DND-41 (cell line): ENCODE results near the gene AHNAK.

Experiments used
- ATAC-seq: fragments of 200-7000 bp; cut with Tn5 transposase; 3 replicates; pipeline ENCODE4 v1.9.1; 2021; ENCODE audit warnings: low read depth; ENCODE audit not compliant: insufficient read depth
- DNase-seq: peaks from one replicate; pipeline ENCODE4 v3.0.0-alpha.2; 2020
- H2AFZ ChIP-seq: 2 replicates; pipeline ENCODE4 v1.6.0; 2012; ENCODE audit warnings: low read depth, low read length
- H3K27ac ChIP-seq: 2 replicates; pipeline ENCODE4 v1.5.1; 2012; ENCODE audit warnings: low read length, inconsistent platforms
- H3K27me3 ChIP-seq: fragments of 200-600 bp; sonication (generic); 2 replicates; pipeline ENCODE4 v1.6.0; 2012; ENCODE audit warnings: low read length, mild to moderate bottlenecking, inconsistent platforms; ENCODE audit not compliant: insufficient read depth, poor library complexity
- H3K36me3 ChIP-seq: 2 replicates; pipeline ENCODE4 v1.5.1; 2012; ENCODE audit warnings: low read length, inconsistent platforms; ENCODE audit not compliant: insufficient read depth
- H3K4me1 ChIP-seq: 2 replicates; pipeline ENCODE4 v1.5.1; 2012; ENCODE audit warnings: mild to moderate bottlenecking, low read length; ENCODE audit not compliant: insufficient read depth
- H3K4me2 ChIP-seq: 2 replicates; pipeline ENCODE4 v1.6.0; 2012; ENCODE audit warnings: mild to moderate bottlenecking, moderate library complexity, low read length, inconsistent platforms; ENCODE audit not compliant: insufficient read depth
- H3K4me3 ChIP-seq, 2 experiments: fragments of 200-600 bp in 1 of 2; shearing (Covaris generic) in 1 of 2; 2 replicates each; pipeline ENCODE4 v1.5.1; 2012 to 2016; ENCODE audit warnings: inconsistent platforms in 2 of 2, low read length in 2 of 2, mild to moderate bottlenecking in 2 of 2, low read depth in 1 of 2, moderate library complexity in 1 of 2
- H3K79me2 ChIP-seq: 2 replicates; pipeline ENCODE4 v1.6.0; 2012; ENCODE audit warnings: low read length, inconsistent platforms; ENCODE audit not compliant: insufficient read depth
- H3K9ac ChIP-seq: 2 replicates; pipeline ENCODE4 v1.6.0; 2012; ENCODE audit warnings: low read depth, mild to moderate bottlenecking, inconsistent platforms, low read length, moderate library complexity
- H3K9me3 ChIP-seq: 2 replicates; pipeline ENCODE4 v1.5.1; 2012; ENCODE audit warnings: low read length, moderate library complexity, mild to moderate bottlenecking, inconsistent platforms; ENCODE audit not compliant: insufficient read depth, severe bottlenecking
- H4K20me1 ChIP-seq: 2 replicates; pipeline ENCODE4 v1.6.0; 2012; ENCODE audit warnings: low read length; ENCODE audit not compliant: insufficient read depth
- CTCF ChIP-seq: IDR thresholded peaks from 2 replicates; pipeline ENCODE4 v1.5.1; 2012; ENCODE audit warnings: borderline replicate concordance, low read length, moderate library complexity, mild to moderate bottlenecking; ENCODE audit not compliant: poor library complexity, severe bottlenecking; ENCODE audit errors: extremely low read depth
- EZH2 ChIP-seq: IDR thresholded peaks from 3 replicates; pipeline ENCODE4 v1.6.1; 2012; ENCODE audit warnings: borderline replicate concordance, low read depth, mild to moderate bottlenecking, moderate library complexity, low read length, inconsistent platforms; ENCODE audit not compliant: severe bottlenecking

Gene AHNAK

GRCh38 chr11:62546244-62546928, at the start of gene AHNAK:
TSS of gene AHNAK (minus strand) at chr11:62546806. CDS start at chr11:62536098, 10,708 bp downstream.
- DNase-seq (no peak), ATAC-seq (0 out of 3 replicates have a peak, but pooled peaks have one; percentile 36)
- peaks cover 11% of the 10 kb centered on the region; the same call in 1 of the 2 replicates for H4K20me1 ChIP-seq
- H2AFZ ChIP-seq: no peak within 1 kb of the TSS
- peaks cover 27% of the 10 kb centered on the region for H3K4me1 ChIP-seq
- no peaks in the 10 kb centered on the region for H3K9me3 ChIP-seq
- 0 out of 4 replicates have a peak within 1 kb of the TSS, but pooled peaks of 1 of the 2 experiments have one; percentile 2 for H3K4me3 ChIP-seq
- no peaks in the 10 kb centered on the region for H3K79me2 ChIP-seq
- H3K9ac ChIP-seq: no peak within 1 kb of the TSS
- peaks cover 63% of the 10 kb centered on the region for H3K27me3 ChIP-seq
- TF ChIP-seq EZH2 (peak; percentile 93), CTCF (no peak)
- H3K4me2 ChIP-seq: peak within 1 kb of the TSS; percentile 41
- H3K36me3 ChIP-seq: no peaks in the 10 kb centered on the region
- no peak within 1 kb of the TSS for H3K27ac ChIP-seq

- H3K79me2 ChIP-seq: peaks cover 55% of the 10 kb centered on the region
- H2AFZ ChIP-seq: no peak overlapping the region
- H3K27me3 ChIP-seq: no peaks in the 10 kb centered on the region
- peaks cover 77% of the 10 kb centered on the region for H3K4me1 ChIP-seq
- H3K4me3 ChIP-seq: no peak overlapping the region
- ATAC-seq (no peak), DNase-seq (no peak)
- no peak for TF ChIP-seq CTCF
- no peak for TF ChIP-seq EZH2
- H3K9ac ChIP-seq: no peak overlapping the region
- H3K9me3 ChIP-seq: no peaks in the 10 kb centered on the region
- no peak overlapping the region for H3K4me2 ChIP-seq
- no peak overlapping the region for H3K27ac ChIP-seq
- H4K20me1 ChIP-seq: peaks cover 38% of the 10 kb centered on the region
- peaks cover 70% of the 10 kb centered on the region for H3K36me3 ChIP-seq
These were observed 48.5 kb upstream of the AHNAK start for GRCh38 chr11:62595124-62595523.

GRCh38 chr11:62593434-62594044, 46.9 kb upstream of the AHNAK start:
- Histone ChIP-seq H3K79me2 (peaks cover 52% of the 10 kb centered on the region), H3K27ac (peak overlapping the region; percentile 25; the same call in 1 of the 2 replicates), H3K4me1 (peaks cover 69% of the 10 kb centered on the region), H3K36me3 (peaks cover 63% of the 10 kb centered on the region), H3K9ac (peak overlapping the region; percentile 66), H3K9me3 (no peaks in the 10 kb centered on the region), H3K4me3 (no peak overlapping the region), H4K20me1 (peaks cover 28% of the 10 kb centered on the region), H2AFZ (no peak overlapping the region), H3K4me2 (peak overlapping the region; percentile 95), H3K27me3 (no peaks in the 10 kb centered on the region)
- TF ChIP-seq CTCF (peak; percentile 90), EZH2 (no peak)
- DNase-seq (peak; percentile 82), ATAC-seq (peak; percentile 31)
